ENCODE measurements around the gene ST3GAL4.
"Not testable (repeated sequence)": the region's sequence is repeated elsewhere in the genome, so short reads cannot be mapped to it uniquely, and the experiment has no call there.

The ST3GAL4 gene

GRCh38 chr11:126331286-126331685 is 24.2 kb upstream of the ST3GAL4 start:
- no peak for DNase-seq

GRCh38 chr11:126332221-126332711 is 23.2 kb upstream of the ST3GAL4 start:
- DNase-seq, result peak; percentile 88

DNA sequence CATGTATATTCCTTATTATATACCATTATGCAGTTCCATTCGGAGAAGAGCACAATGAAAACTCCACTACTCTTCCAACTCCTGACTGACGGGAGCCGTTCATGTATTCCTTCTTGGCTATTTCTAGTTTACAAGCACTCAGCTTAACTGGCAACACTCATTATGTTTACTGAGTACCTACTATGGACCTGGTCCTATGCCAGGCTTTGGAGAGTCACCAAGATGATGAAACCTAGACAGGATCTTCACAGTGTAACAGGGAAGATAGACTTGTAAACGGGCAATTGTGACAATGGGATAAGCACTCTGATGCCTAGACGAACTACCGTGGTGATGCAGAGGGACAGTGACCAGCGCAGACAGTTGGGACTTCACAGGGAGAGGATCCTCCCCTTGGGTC is 22.3 kb upstream of the ST3GAL4 start:
- no peak for DNase-seq

GRCh38 chr11:126334659-126335462 is 20.6 kb upstream of the ST3GAL4 start:
- DNase-seq, result peak; percentile 55

DNA sequence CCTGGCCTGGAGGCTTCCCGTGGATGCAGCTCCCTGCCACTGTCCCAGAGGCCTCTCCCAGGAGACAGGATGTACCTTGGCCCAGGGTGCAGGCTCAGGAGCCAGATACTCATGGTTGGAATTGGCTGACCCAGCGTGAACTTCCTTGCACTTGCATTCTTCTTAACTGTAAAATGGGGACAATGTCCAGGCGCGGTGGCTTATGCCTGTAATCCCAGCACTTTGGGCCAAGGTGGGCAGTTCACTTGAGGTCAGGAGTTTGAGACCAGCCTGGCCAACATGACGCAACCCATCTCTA is 20.1 kb upstream of the ST3GAL4 start:
- DNase-seq, result no peak

GRCh38 chr11:126336138-126336541 is 19.3 kb upstream of the ST3GAL4 start:
- no peak for DNase-seq

- DNase-seq, result no peak
Measured at GRCh38 chr11:126336671-126337101, 18.8 kb upstream of the ST3GAL4 start.

- no peak for DNase-seq
Measured at GRCh38 chr11:126337126-126337473, 18.4 kb upstream of the ST3GAL4 start.

- DNase-seq, result no peak
Measured at GRCh38 chr11:126337474-126338241, 17.8 kb upstream of the ST3GAL4 start.

GRCh38 chr11:126338346-126339055 is 17.0 kb upstream of the ST3GAL4 start:
- no peak for DNase-seq

DNA sequence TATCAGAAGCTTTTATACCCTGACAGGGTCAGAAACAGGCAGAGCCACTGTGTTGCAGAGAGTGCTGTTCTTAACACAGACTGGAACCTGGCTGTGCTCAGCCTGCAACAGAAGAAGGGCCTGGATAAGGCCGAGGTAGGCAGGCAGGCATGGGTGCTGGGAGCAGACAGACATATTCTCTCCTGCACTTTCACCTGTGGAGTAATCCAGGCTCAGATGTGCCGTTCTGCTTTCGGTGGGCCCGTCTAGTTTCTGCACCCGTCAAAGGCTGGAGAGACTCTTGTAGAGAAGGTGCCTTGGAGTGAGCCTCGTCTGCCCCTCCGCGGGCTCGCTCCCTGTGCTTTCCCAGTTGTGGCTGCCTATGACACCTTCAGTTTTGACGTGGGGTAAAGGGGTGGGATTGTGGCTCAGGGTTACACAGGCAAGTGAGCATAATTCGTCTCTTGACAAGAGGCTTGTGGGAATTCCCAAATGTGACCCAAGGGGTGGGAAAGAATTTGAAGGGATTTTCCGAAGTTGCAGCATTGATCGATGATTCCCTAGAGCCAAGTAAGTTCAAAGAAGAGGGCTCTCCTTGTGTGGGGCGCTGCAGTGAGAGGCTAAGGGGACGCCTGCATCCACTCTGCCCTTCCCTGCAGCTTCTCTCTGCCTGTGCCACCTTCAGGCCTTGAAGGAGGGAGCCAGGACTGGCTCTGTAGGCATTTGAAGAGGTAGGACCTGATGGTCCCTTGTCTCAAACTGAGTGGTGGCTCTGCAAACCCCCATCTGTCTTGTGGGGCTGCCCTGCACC is 16.2 kb upstream of the ST3GAL4 start:
- DNase-seq, result peak; percentile 31

- DNase-seq, result peak; percentile 47
Measured at GRCh38 chr11:126339863-126340434, 15.5 kb upstream of the ST3GAL4 start.

DNA sequence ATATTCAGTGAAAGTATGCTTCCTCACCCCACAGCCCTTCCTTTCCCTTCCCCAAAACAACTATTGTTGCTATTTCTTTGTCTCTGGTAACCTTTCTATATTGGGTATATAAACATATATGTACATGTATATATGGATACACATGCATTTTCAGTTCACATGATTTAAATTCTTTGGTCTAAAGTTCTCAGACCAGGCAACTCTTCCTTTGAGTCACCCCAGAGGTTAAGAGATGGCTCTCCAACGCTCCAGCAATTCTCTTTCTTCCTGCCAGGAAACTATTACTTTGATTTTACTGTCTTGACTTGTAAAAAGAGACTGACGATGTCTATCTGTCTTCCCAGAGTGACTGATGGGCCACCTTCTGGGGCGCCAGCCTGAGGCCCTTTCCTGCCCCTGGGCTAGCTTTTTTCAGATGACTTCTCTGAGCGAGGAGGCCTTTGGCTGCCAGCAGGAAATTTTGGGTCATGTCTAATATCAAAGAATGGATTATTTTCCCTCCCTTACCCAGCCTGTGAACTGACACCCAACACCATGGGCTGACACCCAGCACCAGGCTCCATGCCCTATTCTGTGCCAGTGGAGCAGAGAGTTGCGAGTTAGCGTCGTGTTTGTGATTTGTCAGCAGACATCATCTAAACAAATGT is 14.4 kb upstream of the ST3GAL4 start:
- no peak for DNase-seq

DNA sequence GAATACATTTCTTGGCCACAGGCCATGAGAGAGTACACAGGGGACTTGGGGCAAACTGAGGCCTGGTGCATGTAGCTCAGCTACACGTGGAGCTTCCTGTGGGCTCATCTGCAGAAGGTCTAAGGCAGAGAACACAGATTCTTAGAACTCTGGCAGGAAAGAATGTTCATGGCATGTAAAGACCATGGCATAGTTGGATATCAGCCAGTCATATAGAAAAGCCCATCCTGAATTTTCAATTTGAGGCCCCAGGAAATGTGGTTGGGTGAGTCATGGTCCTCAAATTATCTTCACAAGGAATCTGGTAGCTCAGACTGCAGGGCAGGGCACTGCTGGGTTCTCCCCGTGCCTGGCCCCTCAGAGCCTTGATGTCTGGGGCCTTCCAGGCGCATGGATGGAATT is 13.7 kb upstream of the ST3GAL4 start:
- peak; percentile 96 for DNase-seq

DNA sequence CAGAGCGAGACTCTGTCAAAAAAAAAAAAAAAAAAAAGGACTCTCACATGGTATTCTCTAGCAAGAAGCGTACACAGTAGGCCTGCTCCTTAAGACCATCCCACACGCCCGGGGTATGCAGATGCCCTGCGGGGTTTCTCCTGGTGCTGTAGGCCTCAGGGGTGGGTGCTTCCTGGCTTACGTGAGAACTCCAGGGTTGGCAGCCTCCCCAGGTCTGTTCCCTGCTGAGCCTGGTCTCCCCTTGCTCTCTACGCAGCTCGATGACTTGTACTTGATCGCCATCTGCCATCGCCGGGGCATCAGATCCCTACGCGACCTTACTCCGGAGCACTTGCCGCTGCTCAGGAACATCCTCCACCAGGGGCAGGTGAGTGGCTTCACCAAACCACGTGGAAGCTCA is 12.4 kb upstream of the ST3GAL4 start:
- DNase-seq, result no peak

- no peak for DNase-seq
Measured at GRCh38 chr11:126344141-126345080, 11.1 kb upstream of the ST3GAL4 start.

GRCh38 chr11:126345283-126345682 is 10.2 kb upstream of the ST3GAL4 start:
- no peak for DNase-seq

DNA sequence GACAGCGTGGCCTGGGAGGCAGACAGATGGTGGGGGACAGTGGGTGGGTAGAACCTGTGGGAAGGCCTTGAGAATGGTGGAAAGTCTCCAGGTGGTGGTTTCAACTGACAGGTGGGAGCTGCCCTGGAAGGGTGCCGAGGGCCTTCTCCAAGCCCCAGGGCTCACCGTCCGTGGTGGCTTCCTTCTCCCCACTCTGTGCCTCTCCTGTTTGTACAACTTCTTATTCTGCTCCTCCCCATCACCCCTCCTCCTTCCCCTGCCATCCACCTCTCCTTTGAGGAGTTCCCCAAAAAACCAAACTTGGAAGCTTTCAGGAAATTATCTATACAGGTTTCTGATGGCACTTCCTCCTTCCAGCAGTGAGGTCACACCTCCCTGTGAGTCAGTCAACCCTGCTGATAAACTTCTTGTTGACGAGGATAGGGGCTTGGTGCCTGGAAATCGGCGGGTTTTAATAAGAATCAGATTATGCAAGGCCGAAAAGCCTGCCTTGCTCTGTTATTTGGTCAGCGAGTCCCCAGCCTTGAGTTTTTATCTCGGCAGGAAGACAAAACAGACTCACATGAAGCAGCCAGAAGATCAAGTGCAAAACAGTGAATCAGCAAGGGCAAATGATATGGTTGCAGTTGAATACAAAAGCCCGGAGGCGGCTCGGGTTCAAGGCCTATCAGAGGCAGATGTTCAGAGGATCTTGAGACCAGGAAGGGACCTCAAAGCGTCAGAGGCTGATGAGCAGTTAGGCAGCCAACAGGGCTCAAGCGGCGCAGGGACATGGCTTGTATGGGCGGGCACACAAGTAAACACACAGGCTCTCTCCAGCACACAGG is 9.5 kb upstream of the ST3GAL4 start:
- DNase-seq, result peak; percentile 60

DNA sequence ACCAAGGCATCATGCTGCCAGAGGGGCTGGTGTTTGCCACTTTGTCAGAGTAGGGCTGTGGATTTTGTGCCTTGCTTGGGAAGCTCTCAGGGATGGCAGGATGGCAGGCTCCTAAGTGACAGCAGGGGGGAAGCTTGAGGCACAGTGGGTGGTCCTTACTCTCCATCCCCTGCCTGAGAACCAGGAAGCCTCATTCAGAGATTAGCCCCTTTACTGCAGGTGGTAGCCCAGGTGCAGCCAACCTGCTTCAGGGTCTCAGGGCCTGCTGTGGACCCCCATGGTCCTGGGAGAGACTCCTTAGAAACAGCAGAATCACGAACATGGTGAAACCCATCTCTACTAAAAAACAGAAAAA is 8.9 kb upstream of the ST3GAL4 start:
- DNase-seq, result no peak

GRCh38 chr11:126346946-126347345 is 8.5 kb upstream of the ST3GAL4 start:
- not testable (repeated sequence) for DNase-seq

All from fibroblast of upper back skin (primary cell).